Fibroblast of mammary gland (primary cell): Measurements from ENCODE around the gene PTPDC1.
A peak's percentile ranks its signal among the peaks of the same experiment; 100 is the strongest.

ENCODE experiments used
- DNase-seq: peaks from one replicate; pipeline ENCODE4 v3.0.0-alpha.2; 2010; ENCODE audit warnings: low read depth
- H3K4me3 ChIP-seq: 2 replicates; pipeline ENCODE4 v1.5.1; 2011; ENCODE audit warnings: low read depth, mild to moderate bottlenecking, low read length, moderate library complexity; ENCODE audit not compliant: control insufficient read depth
- CTCF ChIP-seq: conservative IDR thresholded peaks from 2 replicates; pipeline ENCODE4 v1.5.1; 2011; ENCODE audit warnings: low read depth, low read length, inconsistent platforms; ENCODE audit not compliant: control insufficient read depth, insufficient read depth

Gene PTPDC1

GRCh38 chr9:94080249-94080648 lies 4.0 kb upstream of the PTPDC1 start:
- TF ChIP-seq CTCF = no peak
- H3K4me3 ChIP-seq = no peak overlapping the region
- no peak for DNase-seq

GRCh38 chr9:94081435-94081834 lies 2.8 kb upstream of the PTPDC1 start:
- H3K4me3 ChIP-seq = no peak overlapping the region
- TF ChIP-seq CTCF = no peak
- DNase-seq = no peak

- TF ChIP-seq CTCF = no peak
- H3K4me3 ChIP-seq = no peak overlapping the region
- DNase-seq = no peak
Observed at GRCh38 chr9:94081864-94082463, 2.3 kb upstream of the PTPDC1 start.

DNA sequence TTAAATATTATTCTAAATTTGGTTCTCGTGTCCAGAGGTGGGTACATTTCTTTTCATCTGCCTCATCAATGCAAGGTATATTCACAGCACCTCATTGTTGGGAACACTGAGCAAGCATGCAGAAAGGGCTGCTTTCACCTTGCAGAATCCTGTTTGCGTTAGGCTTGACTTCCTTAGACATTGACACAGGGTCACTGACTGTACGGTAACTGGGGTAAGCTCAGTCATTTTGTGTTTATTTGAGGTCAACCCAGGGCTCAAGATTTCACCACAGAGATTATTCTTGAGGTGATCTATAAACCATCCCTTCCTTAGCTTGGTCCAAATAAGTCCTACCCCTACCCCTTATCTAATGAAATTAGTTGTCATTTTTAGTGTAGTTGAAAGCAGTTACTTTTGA lies 1.7 kb upstream of the PTPDC1 start:
- DNase-seq = no peak
- no peak for TF ChIP-seq CTCF
- no peak overlapping the region for H3K4me3 ChIP-seq

- DNase-seq = peak; percentile 17
- TF ChIP-seq CTCF = no peak
- H3K4me3 ChIP-seq = no peak overlapping the region
Observed at GRCh38 chr9:94082956-94083355, 1.3 kb upstream of the PTPDC1 start.

DNA sequence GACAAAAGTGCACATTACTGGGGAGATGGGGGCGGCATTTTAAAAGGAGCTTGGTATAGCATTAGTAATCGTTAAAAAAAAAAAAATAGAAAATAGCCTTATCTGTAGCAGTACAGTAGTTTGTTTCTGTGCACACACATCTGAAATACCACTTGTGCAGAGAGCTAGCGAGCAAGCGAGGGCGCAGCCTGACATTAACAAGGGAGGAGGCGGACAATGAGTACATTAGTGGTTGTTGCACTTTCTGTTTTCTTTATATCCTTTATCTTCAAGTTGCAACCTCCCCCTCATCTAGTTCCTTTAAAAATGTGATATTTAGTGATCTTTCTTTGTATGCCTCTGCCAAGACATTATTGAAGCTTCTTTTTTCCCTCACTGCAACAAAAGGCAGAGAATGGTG lies 880 bp upstream of the PTPDC1 start:
- TF ChIP-seq CTCF = no peak
- no peak overlapping the region for H3K4me3 ChIP-seq
- no peak for DNase-seq
